DMS79 (cell line): ENCODE measurements around the gene DHX16.

Experiments used
- DNase-seq: peaks from one replicate; lab custom pipeline; 2025; lab: John Stamatoyannopoulos, UW

Gene DHX16

DNA sequence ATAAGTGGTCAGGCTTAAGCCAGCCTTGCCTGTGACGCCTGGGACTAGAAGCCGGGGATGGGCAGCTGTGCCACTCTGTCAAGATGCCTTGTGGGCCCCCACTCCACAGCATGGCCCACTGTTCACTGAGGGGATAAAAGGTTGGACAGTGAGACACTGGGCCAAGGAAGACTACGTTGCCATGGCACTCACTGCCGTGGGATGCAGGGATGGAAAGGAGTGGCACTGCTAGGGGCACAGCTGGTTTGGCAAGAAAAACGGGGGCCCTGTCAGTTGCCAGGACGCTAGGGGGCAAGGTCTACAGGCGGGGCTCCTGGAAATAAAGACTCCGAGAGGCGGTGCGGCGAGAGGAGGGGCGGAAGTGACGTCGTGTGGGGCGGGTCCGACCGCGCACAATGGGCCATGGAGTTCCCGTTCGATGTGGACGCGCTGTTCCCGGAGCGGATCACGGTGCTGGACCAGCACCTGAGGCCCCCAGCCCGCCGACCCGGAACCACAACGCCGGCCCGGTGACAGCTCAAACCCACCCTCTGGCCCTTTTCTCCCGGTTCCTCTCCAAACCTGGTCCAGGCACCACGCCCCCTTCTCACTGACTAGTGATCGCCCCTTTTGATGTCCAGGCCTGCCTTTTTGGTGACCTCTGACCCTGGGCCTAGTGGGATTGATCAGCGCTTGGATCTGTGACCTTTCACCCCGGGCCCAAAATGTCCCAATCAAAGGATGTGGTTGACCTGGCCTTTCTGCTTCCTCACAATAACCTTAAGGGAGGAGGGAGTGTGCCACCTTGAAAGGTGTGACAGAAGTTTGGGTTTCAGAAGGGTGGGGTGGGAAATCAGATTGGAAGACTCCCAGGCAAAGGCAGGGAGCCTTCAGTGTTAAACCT is 46.1 kb downstream of the DHX16 start, which contains the start of gene ATAT1:
TSS of gene ATAT1 (plus strand) at position 391 of the 883 bp plus-strand sequence.
- peak; percentile 82 for DNase-seq

- no peak for DNase-seq
Measured at GRCh38 chr6:30625511-30625910, 47.3 kb downstream of the DHX16 start.

- DNase-seq, result no peak
Measured at GRCh38 chr6:30619561-30619960, 53.2 kb downstream of the DHX16 start.

DNA sequence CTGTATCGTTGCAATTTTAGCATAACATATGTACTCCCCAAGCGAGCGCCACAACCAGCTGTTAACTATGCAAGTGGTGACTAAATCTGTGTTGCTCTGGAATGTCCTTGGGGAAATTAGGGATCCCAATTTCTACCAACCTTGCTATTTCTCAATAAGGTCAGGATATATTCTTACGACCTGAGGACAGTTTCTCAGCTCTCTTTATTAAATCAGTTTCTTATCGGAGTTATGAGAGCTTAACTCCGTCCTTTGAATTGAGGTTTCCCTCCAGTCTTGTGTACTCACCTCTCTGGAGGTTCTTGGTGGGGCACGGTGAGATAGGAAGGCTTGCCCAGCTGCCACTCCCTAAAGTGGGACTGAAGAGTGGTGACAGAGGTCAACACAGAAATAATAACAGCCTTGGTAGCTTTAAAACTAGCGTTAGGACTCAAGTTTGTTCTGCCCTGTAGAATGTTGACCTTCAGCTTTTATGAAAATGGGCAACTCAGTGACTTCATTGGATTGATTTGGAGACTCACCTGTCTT is 54.5 kb downstream of the DHX16 start:
- no peak for DNase-seq

DNA sequence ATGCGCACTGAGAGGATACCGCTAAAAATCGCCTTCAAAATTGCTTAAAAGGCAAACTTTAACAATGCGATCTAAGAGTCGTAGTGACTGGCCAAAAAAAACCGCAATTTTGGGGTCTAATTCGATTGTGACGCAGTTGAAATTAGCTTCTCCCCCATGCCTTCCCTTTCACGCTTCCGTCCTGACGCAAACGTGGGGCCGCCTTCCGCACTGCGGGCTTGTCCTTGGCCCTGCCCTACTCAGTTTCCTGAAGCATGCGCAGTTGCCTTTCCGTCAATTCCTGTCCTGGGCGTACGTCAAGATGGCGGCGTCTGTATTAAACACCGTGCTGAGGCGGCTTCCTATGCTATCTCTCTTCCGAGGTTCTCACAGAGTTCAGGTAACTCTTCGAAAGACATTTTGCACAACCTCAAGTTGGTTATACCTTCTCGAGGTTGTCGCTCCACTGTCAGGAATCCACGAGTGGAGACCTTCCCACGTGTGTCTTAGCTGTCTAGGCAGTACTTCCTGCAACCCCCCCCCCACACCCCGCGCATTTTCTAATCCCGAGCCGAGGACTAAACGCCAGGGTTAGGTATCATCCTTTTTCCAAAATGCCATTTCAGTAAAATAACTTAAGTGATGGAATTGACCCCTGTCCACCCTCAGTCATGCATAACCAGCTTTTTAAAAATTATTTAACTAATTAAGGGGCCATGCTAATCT is 55.1 kb downstream of the DHX16 start, which contains the start of gene MRPS18B:
TSS of gene MRPS18B (plus strand) at position 276 of the 705 bp plus-strand sequence. CDS start at position 302, 26 bp downstream.
- peak; percentile 96 for DNase-seq

- peak; percentile 99 for DNase-seq
Measured at GRCh38 chr6:30616811-30617564, 55.8 kb downstream of the DHX16 start, which contains the start of gene PPP1R10. Gene PPP1R10, minus strand, starts transcription at chr6:30617243. Its CDS starts 7,299 bp downstream, at chr6:30609944.

DNA sequence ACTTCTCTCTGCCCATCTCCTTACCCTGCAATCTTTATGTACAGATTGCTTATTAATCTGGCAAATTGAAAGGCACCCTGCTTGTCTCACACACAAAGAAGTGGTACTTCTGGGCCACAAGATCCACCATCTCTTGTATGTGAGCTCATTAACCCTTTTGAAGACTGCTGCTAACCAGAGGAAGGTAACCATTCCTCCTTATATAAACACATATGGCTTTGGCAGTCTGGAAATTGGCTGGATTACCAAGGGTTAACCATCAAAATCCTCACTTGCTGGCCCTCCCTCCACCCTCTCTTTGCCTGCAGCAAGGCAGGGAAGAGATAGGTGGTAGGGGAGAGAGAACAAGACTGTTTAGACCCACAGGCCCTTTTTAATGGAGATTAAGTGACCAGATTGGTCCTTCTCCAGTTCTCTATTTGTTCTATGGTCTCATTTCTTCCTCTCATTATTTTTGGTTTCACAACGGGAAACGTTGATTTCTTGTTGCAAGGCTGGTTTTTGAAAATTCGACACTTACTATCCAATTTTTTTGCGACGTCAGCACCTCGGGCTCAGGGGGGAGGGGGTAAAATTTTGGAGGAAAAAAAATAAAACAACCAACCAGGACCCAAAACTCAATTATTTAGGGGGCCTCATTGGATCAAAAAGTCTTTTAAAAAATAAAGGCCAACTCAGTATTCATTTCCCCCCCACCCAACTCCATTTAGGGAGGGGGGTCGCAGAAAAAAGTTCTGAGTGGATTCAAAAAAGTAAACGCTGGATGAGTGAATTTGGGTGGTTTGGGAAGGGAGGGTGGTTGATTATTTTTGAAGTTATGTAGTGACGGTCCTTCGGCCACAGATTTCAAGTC is 56.6 kb downstream of the DHX16 start:
- DNase-seq, result peak; percentile 67

GRCh38 chr6:30615219-30615957 is 57.4 kb downstream of the DHX16 start:
- DNase-seq, result peak; percentile 89

DNA sequence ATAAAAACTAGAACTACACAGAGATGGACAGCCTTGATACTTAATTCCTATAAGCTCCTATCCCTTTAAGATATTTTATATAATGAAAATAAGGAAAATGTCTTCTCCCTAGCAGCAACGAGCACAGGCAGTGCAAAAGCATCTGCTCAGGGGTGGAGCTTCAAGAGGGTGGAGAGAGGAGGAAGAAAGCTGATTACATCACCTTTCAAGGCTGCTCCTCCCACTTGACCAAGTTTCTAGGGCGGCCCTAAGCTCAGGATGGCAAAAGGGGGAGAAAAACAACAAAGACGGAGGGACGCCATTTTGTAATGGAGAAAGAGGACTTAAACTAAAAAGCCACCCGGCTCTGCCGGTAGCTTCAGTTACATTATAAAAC is 58.0 kb downstream of the DHX16 start:
- peak; percentile 98 for DNase-seq

- DNase-seq, result no peak
Measured at GRCh38 chr6:30614044-30614842, 58.6 kb downstream of the DHX16 start.

- DNase-seq, result no peak
Measured at GRCh38 chr6:30613251-30614043, 59.4 kb downstream of the DHX16 start.

GRCh38 chr6:30612687-30613248 is 60.0 kb downstream of the DHX16 start:
- DNase-seq, result peak; percentile 73

DNA sequence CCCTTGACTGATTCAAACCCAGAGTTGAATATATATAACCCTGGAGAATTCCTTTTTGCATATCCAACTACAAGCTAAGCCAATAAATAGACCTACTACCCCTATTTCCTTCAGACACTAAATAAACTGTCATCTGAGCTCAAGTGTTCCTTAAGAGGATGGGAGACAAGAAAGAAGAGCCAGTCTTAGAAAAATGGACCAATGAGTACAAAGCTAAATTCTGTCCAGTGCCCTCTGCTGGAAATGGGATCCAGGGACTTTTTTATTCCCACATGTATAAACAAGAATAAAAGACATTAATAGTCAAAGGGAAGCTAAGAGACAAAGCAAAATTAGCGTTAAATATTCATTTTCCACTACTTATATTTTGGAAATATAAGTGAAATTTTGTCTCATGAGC is 60.6 kb downstream of the DHX16 start:
- no peak for DNase-seq

DNA sequence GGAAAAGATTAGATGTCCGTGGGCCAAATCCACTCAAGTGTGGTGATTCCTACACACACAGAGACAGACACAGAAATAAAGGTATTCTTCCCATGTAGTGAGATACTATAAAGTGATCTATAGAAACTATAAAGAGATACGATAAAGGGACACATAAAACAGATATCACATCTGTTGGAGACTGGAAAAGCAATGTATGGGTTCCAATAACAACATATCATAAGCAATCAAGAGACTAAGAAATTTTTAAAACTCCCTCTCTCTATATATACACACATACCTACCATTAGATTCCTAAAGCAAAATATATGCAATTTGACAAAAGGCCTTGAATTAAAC is 61.0 kb downstream of the DHX16 start:
- DNase-seq, result no peak

- DNase-seq, result no peak
Measured at GRCh38 chr6:30611150-30611855, 61.5 kb downstream of the DHX16 start.

DNA sequence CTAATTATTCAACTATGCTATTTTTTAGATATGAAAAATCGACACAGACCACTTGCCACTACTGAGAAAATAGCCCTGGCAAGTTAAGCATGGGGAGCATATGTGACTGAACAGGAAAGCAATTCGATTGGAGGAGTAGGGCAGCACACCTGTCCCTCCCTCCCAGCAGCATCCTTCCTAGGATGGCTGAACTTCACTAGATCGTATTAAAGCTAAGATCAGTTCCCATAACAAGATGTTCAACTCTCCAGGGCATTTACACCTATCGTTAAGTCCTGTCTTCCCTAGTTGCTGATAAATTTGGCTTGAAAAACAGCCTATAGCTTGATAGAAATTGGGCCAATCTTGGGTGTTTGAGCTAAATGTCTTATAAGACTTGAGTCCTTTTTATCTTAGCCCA is 62.7 kb downstream of the DHX16 start:
- DNase-seq, result no peak

DNA sequence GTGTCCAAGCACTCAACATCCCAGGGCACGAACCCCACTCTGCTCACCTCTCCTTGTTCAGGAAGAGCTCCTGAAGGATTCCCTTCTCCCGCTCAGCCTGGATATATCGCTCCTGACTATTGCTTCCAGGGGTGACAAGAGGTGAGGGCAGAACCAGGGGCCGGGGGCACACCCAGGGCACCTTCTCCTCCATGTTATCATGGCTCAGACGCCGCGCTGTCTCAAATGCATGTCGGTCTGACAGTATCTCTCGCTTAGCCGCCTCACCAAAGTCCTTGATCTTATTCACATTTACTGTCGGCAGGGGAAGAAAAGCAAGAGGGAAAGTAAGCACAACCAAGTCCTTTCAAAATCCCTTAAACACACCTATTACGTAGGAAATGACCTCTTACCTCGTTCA is 68.8 kb downstream of the DHX16 start:
- DNase-seq, result no peak
